Vagina (tissue), 2 donors: ENCODE results near the gene NFIX.

ENCODE experiments used
- CTCF ChIP-seq, 3 experiments: fragments of 450-650 bp in 2 of 3; fragments of 200-600 bp in 1 of 3; sonication (generic) in 1 of 3; IDR thresholded peaks; one replicate each; pipeline ENCODE4 v1.5.1; 2017 to 2019; ENCODE audit warnings: antibody characterized with exemption in 3 of 3, mild to moderate bottlenecking in 2 of 3, moderate library complexity in 2 of 3
- POLR2AphosphoS5 ChIP-seq, 2 donors: sonication (generic); formaldehyde crosslinking; IDR thresholded peaks; one replicate each; pipeline ENCODE4 v1.9.0; 2017; ENCODE audit warnings: antibody characterized with exemption in 2 of 2, mild to moderate bottlenecking in 2 of 2, low read depth in 1 of 2; ENCODE audit not compliant: insufficient read depth in 1 of 2

- TF ChIP-seq CTCF (IDR thresholded peaks at IDR 0.05) (no peak), POLR2AphosphoS5 (IDR thresholded peaks at IDR 0.05; ENCODE audit: insufficient read depth in 1 of 2, low read depth in 1 of 2) (no peak)
Observed at GRCh38 chr19:13127811-13128575, 132.7 kb downstream of the NFIX start.
